ENCODE data around the gene RASSF8. TPM values are rescaled to one million over a fixed set of nuclear protein-coding genes. Genes with fewer than 3 reads are reported as not detected.

RASSF8 gene
- total RNA-seq, 1 donor from 2014 or later = 0.37 TPM

DNA sequence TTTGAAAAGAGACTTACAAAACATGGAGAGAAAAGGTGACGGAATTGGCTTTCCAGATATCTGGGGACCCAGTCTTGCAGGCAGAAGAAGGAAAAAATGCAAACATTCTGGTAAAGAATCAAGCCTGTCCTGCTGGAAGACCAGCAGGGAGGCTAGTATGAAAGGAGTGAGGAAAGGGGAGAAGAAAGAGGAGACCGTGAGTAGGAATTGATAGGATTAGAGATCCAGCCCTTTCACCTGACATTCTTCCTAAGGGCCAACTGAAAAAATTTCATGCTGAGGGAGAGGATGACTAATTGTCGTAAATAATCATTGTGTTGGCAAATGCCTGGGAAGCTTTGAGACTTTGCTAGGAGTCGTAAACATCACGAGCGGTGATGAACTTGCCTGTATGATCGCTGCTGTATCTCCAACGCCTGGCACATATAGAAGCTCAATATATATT is 154.2 kb downstream of the RASSF8 start:
- H3K27me3 Mint-ChIP-seq = peaks cover 79% of the 10 kb centered on the region
- H3K27ac Mint-ChIP-seq = no peak overlapping the region
- intact Hi-C loops (cut with micrococcal nuclease) = loop anchor here (10.0 kb wide), 1 partner anchor 412 kb away; no protein-coding TSS in a partner anchor
- no peaks in the 10 kb centered on the region for H3K36me3 Mint-ChIP-seq (ENCODE audit: low read depth)
- no peaks in the 10 kb centered on the region for H3K9me3 Mint-ChIP-seq
- peak overlapping the region; percentile 16 for H3K4me3 Mint-ChIP-seq
- DNase-seq = no peak
- H3K4me1 Mint-ChIP-seq = peaks cover 6% of the 10 kb centered on the region

GRCh38 chr12:26113181-26113654 is 154.7 kb downstream of the RASSF8 start:
- peaks cover 78% of the 10 kb centered on the region for H3K27me3 Mint-ChIP-seq
- peaks cover 6% of the 10 kb centered on the region for H3K4me1 Mint-ChIP-seq
- no peaks in the 10 kb centered on the region for H3K9me3 Mint-ChIP-seq
- intact Hi-C loops (cut with micrococcal nuclease) = loop anchor here (10.0 kb wide), 1 partner anchor 412 kb away; no protein-coding TSS in a partner anchor
- peak overlapping the region; percentile 75 for H3K4me3 Mint-ChIP-seq
- no peaks in the 10 kb centered on the region for H3K36me3 Mint-ChIP-seq (ENCODE audit: low read depth)
- no peak for DNase-seq
- no peak overlapping the region for H3K27ac Mint-ChIP-seq

GRCh38 chr12:26113853-26114719 is 155.6 kb downstream of the RASSF8 start:
- no peaks in the 10 kb centered on the region for H3K9me3 Mint-ChIP-seq
- intact Hi-C loops (cut with micrococcal nuclease) = loop anchor here (1.0 to 10.0 kb wide), 2 partner anchors 12 to 411 kb away; no protein-coding TSS in a partner anchor
- H3K36me3 Mint-ChIP-seq (ENCODE audit: low read depth) = no peaks in the 10 kb centered on the region
- peaks cover 77% of the 10 kb centered on the region for H3K27me3 Mint-ChIP-seq
- peak; percentile 84 for DNase-seq
- H3K4me3 Mint-ChIP-seq = peak overlapping the region; percentile 75
- peaks cover 6% of the 10 kb centered on the region for H3K4me1 Mint-ChIP-seq
- no peak overlapping the region for H3K27ac Mint-ChIP-seq

DNA sequence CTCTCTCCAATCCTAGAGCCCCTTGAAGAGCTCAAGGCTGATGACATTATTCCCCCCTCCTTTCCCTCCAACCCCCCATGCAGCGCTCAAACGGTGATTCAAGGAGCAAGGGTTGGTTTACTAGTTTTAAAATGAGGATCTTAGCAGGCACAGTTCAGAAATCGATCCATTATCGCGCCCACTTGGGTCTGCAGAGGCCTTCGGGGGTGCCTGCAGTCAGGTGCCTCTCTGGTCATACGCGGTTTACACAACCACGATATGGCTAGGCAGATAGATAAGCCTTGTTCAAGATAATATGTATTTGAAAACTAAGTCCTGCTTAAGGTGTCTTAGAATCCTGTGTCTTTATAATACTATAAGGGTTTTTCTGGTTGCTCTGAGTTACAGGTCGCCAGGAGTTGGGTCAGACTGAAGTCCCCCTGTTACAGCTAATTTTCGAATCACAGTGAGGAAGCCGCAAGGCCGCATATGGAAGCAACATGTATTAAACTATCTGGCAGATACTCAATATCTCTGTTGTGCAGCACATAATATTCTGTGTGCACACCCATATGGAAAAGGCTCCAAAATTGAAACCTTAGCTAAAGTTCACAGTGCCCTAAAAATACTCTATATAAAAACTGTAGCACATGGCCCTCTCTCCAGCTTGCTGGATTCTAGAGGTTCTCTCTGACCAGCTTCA is 156.4 kb downstream of the RASSF8 start:
- H3K27ac Mint-ChIP-seq = no peak overlapping the region
- H3K4me3 Mint-ChIP-seq = peak overlapping the region; percentile 72
- H3K4me1 Mint-ChIP-seq = peaks cover 8% of the 10 kb centered on the region
- H3K9me3 Mint-ChIP-seq = no peaks in the 10 kb centered on the region
- intact Hi-C loops (cut with micrococcal nuclease) = loop anchor here (1.0 to 10.0 kb wide), 2 partner anchors 11 to 410 kb away; no protein-coding TSS in a partner anchor
- no peaks in the 10 kb centered on the region for H3K36me3 Mint-ChIP-seq (ENCODE audit: low read depth)
- H3K27me3 Mint-ChIP-seq = peaks cover 78% of the 10 kb centered on the region
- DNase-seq = no peak

DNA sequence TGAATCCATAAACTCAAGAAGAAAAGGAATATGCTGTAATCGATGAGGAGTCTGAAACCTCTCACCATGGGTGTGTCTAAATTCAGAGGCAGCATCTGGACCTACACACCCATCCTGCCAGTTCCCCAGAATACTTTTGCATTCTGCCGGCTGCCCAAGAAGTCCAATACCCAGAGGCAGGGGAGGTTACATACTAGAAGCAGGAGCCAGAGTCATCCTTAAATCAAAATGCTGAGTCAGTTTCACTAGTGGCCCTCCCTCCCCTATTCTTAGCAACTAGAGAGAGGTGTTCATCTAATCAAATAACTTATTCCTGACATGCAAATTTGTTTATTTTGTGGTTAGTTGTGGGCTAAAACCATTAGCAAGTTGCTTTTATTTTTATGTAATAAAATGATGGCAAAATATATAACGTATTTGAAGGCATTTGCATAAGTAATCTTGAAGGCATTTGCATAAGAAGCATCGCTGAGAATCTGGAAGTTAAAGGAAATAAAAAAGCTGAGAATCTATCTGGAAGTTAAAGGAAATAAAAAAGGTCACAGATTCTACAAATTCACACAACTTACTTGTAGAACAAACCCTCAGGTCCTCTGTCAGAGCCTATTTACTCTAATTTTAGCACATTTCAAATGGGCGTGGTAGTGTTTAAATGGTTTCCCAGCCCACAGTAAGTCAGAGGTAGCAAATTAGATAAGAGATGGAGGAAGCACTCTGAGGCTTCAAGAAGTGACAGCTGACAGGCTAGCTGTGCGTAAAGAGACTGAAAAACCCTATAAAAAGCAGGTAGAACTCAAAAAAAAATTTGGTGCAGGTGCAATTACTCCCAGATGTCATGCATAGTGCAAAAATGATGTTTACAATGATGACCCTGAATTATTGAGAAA is 158.6 kb downstream of the RASSF8 start:
- intact Hi-C loops (cut with micrococcal nuclease) = loop anchor here (10.0 kb wide), 1 partner anchor 408 kb away; no protein-coding TSS in a partner anchor
- no peak overlapping the region for H3K4me3 Mint-ChIP-seq
- H3K36me3 Mint-ChIP-seq (ENCODE audit: low read depth) = no peaks in the 10 kb centered on the region
- no peak overlapping the region for H3K27ac Mint-ChIP-seq
- H3K9me3 Mint-ChIP-seq = no peaks in the 10 kb centered on the region
- no peak for DNase-seq
- H3K27me3 Mint-ChIP-seq = peaks cover 78% of the 10 kb centered on the region
- H3K4me1 Mint-ChIP-seq = peaks cover 16% of the 10 kb centered on the region

GRCh38 chr12:26118308-26118707 is 159.8 kb downstream of the RASSF8 start:
- no peak overlapping the region for H3K4me3 Mint-ChIP-seq
- H3K4me1 Mint-ChIP-seq = peaks cover 22% of the 10 kb centered on the region
- intact Hi-C loops (cut with micrococcal nuclease) = loop anchor here (10.0 kb wide), 1 partner anchor 406 kb away; no protein-coding TSS in a partner anchor
- no peaks in the 10 kb centered on the region for H3K9me3 Mint-ChIP-seq
- no peaks in the 10 kb centered on the region for H3K36me3 Mint-ChIP-seq (ENCODE audit: low read depth)
- H3K27me3 Mint-ChIP-seq = peaks cover 72% of the 10 kb centered on the region
- no peak overlapping the region for H3K27ac Mint-ChIP-seq
- DNase-seq = no peak

DNA sequence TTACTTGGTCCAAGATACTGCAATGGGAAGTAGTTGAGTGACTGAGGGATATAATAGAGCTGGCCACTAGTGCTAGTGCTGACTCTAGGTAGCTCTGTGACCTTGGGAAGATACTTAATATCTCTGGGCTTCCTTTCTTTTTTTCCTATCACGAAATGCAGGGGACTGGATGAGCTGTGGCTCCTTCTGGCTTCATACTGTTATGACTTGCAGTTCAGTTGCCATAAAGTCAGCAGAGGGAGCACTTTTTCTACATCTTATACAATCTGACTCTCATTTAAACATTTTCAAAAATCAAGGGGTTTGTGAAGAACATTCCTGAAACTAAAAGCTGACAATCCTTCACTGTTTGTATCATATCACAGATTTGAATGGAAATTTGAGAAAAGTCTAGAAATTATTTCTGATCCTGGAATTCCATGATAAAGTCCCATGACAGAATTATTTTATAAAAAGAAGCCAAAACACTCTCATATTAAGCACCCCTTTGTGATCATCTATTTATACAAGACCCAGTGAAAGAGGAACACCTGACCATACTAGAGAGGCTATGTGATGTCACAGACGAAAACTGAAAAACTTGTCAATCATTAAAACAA is 161.0 kb downstream of the RASSF8 start:
- no peak for DNase-seq
- Mint-ChIP-seq H3K27ac (no peak overlapping the region), H3K36me3 (ENCODE audit: low read depth) (no peaks in the 10 kb centered on the region), H3K9me3 (no peaks in the 10 kb centered on the region), H3K27me3 (peaks cover 79% of the 10 kb centered on the region), H3K4me3 (no peak overlapping the region), H3K4me1 (peaks cover 24% of the 10 kb centered on the region)
- intact Hi-C loops (cut with micrococcal nuclease) = loop anchor here (10.0 kb wide), 1 partner anchor 405 kb away; no protein-coding TSS in a partner anchor

DNA sequence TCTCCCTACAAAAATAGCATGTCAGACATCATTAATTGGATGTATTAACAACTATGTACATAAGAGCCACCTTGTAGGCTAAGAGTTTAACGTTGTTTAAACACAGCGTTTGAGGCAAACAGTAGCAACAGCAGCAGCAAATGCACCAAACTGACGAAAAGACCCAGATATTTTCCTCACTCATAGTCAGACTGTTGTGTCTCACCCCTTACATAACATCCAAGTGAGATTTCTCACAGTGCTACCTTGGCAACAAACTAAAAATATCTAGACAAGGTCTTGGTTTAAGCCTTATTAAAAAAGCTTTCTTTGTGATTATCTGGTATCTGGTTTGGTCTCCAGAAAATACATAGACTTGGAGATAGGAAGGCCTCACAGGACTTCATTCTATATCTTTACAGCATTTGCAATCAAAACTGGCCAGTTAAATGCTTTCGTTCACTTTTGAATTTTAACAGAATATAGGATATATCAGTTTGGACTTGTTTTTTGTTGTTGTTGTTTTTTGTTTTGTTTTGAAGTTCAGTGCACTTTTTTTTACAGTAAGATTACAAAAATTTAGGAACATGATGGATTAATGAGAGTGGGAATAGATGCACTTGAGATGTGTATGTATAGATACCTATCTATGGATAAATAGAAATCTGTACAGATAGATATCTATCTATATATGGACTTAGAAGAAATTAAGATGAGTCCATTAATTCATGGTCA is 162.2 kb downstream of the RASSF8 start:
- Mint-ChIP-seq H3K27ac (no peak overlapping the region), H3K9me3 (no peaks in the 10 kb centered on the region), H3K36me3 (ENCODE audit: low read depth) (no peaks in the 10 kb centered on the region), H3K4me1 (peaks cover 30% of the 10 kb centered on the region), H3K4me3 (no peak overlapping the region), H3K27me3 (peaks cover 76% of the 10 kb centered on the region)
- intact Hi-C loops (cut with micrococcal nuclease) = loop anchor here (5.0 to 10.0 kb wide), 5 partner anchors 154 to 1556 kb away; partner anchors contain the start of genes FGFR1OP2, INTS13 and RASSF8
- DNase-seq = no peak

DNA sequence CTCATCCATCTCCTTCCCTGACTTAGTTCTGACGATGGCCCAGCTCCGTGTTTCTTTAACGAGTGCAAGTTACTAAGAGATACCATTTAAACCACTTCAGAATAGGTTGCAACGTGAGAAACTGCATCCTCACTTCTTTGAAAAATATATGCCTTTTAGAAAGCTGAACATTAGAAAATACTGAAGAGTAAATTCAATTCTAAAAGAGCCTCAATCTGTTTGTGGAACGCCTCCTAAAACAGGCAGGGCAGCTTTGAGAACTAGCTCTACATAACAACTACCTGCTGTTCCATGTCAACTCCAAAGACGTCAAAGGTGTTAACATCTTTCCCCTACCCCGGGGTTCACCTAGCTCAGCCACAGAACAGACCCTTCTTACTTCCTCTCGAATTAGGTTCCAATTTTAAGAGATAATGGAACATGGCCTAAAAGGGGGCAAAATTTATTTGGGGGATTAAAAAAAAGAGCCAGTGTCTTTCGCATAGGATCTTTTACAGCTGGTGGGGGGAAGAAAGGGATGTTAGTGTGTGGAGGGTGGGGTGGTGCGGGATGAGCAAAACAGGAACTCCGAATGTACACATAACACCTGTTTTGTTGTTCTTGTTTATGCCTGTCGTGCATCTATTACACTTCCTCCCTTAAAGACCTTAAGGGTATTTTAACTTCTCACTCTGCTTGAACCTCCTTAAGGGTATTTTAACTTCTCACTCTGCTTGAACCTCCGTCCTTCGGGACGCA is 163.0 kb downstream of the RASSF8 start:
- Mint-ChIP-seq H3K27me3 (peaks cover 77% of the 10 kb centered on the region), H3K27ac (no peak overlapping the region), H3K36me3 (ENCODE audit: low read depth) (no peaks in the 10 kb centered on the region), H3K4me3 (peak overlapping the region; percentile 70), H3K4me1 (peaks cover 32% of the 10 kb centered on the region), H3K9me3 (no peaks in the 10 kb centered on the region)
- intact Hi-C loops (cut with micrococcal nuclease) = loop anchor here (5.0 to 10.0 kb wide), 5 partner anchors 153 to 1557 kb away; partner anchors contain the start of genes FGFR1OP2, INTS13 and RASSF8
- no peak for DNase-seq

DNA sequence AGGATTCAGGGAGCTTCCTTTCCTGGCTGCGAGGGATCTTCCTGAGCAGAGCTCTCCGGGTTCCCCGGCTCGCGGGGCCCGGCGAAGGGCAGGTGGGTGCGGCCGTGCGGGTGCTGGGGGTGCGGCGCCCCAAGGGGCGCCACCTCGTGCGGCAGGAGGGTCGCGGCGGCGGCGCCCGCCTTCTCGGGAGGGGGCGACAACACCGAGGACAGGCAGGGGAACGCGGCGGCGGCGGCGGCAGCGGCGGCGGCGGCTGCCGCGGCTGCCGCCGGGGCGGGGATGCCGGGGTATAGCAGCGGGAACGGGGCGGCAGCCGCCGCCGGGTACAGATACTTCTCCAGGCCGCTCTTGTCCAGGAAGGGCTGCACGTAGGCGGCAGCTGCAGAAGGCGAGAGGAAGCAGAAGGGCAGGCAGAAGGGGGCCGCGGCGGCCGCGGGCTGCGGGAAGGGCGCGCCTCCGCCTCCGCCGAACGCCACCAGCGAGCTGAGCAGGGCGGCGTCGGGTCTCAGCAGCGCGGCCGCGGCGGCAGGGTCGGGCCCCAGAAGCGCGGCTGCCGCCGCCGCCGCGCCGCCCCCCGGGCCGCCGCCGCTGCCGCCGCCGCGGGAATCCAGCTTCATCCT is 163.7 kb downstream of the RASSF8 start:
- no peak overlapping the region for H3K27ac Mint-ChIP-seq
- no peaks in the 10 kb centered on the region for H3K36me3 Mint-ChIP-seq (ENCODE audit: low read depth)
- intact Hi-C loops (cut with micrococcal nuclease) = loop anchor here (5.0 to 10.0 kb wide), 5 partner anchors 153 to 1557 kb away; partner anchors contain the start of genes FGFR1OP2, INTS13 and RASSF8
- H3K9me3 Mint-ChIP-seq = no peaks in the 10 kb centered on the region
- peak; percentile 76 for DNase-seq
- H3K27me3 Mint-ChIP-seq = peaks cover 77% of the 10 kb centered on the region
- H3K4me1 Mint-ChIP-seq = peaks cover 32% of the 10 kb centered on the region
- peak overlapping the region; percentile 70 for H3K4me3 Mint-ChIP-seq

Data from activated CD4-positive, alpha-beta T cell treated with anti-CD3 and anti-CD28 coated beads, Interleukin-2, amount 10 ng/mL, durations not matched to agents 24 days and 14 days (primary cell).